Stomach (tissue), 9 donors: ENCODE results near the gene RPS6KA2. TPM values are rescaled to one million over a fixed set of nuclear protein-coding genes. Genes with fewer than 3 reads are reported as not detected.
A peak's percentile ranks its signal among the peaks of the same experiment; 100 is the strongest.
"Not testable (repeated sequence)": the region's sequence is repeated elsewhere in the genome, so short reads cannot be mapped to it uniquely, and the experiment has no call there.

Experiments used
- DNase-seq, 2 donors: peaks; one replicate each; pipeline versions ENCODE4 v3.0.0 to v3.0.0-alpha.2; 2013 to 2019
- H3K27ac ChIP-seq, 5 donors: fragments of 200-600 bp in 4 of 5; sonication (generic) in 4 of 5; one replicate each; pipeline ENCODE4 v1.5.1; 2013 to 2019; ENCODE audit warnings: mild to moderate bottlenecking in 1 of 5, moderate library complexity in 1 of 5
- H3K27me3 ChIP-seq, 3 donors: fragments of 200-600 bp; sonication (generic); one replicate each; pipeline ENCODE4 v1.5.1; 2017 to 2019; ENCODE audit warnings: mixed run types in 1 of 3
- H3K36me3 ChIP-seq, 4 donors: fragments of 200-600 bp; sonication (generic); 1 replicate in 3 of 4; 2 replicates in 1 of 4; pipeline ENCODE4 v1.5.1; 2016 to 2019
- H3K4me1 ChIP-seq, 4 donors: fragments of 200-600 bp; sonication (generic); one replicate each; pipeline ENCODE4 v1.5.1; 2016 to 2019
- H3K4me3 ChIP-seq, 4 donors: fragments of 200-600 bp; sonication (generic) in 3 of 4; one replicate each; pipeline ENCODE4 v1.5.1; 2016 to 2019; ENCODE audit warnings: mild to moderate bottlenecking in 1 of 4
- H3K9me3 ChIP-seq, 4 donors: fragments of 200-600 bp; sonication (generic); one replicate each; pipeline ENCODE4 v1.5.1; 2016 to 2019
- EP300 ChIP-seq: sonication (generic); formaldehyde crosslinking; IDR thresholded peaks from one replicate; pipeline ENCODE4 v1.6.1; 2017; ENCODE audit warnings: antibody characterized with exemption
- POLR2A ChIP-seq, 4 donors: fragments of 450-650 bp; IDR thresholded peaks; one replicate each; pipeline ENCODE4 v1.6.1; 2016; ENCODE audit warnings: antibody characterized with exemption in 4 of 4, control low read depth in 2 of 4, mild to moderate bottlenecking in 1 of 4, moderate library complexity in 1 of 4
- POLR2AphosphoS5 ChIP-seq, 3 donors: sonication (generic); formaldehyde crosslinking; IDR thresholded peaks; one replicate each; pipeline ENCODE4 v1.6.1; 2016; ENCODE audit warnings: antibody characterized with exemption in 3 of 3
- WGBS, 5 donors: extraction: QIAGEN DNeasy Blood & Tissue Kit in 3 of 5; methylation state at CpG; one replicate each; pipeline versions ENCODE4 v1.1.5 to v1.1.7; 2013 to 2018; 5-methylcytosine and 5-hydroxymethylcytosine counted together
- intact Hi-C: fragments of 100-400 bp; cut with DNase I; formaldehyde crosslinking; loops from one replicate; pipeline ENCODE4 v1.15.1; 2023; ENCODE audit warnings: low total_unique reads
- polyA plus RNA-seq, 3 donors: library from polyadenylated mRNA; stranded (reverse); fragments of 200-250 nt; gene quantifications; one replicate each; pipeline ENCODE4 v1.2.3, GENCODE V29; 2013
- total RNA-seq, 5 donors: library from RNA; depleted of rRNA; stranded (reverse); fragments of >200 nt; gene quantifications; one replicate each; pipeline versions ENCODE4 v1.1.0 to v1.2.3, GENCODE V29; 2014 to 2016
- TF ChIP-seq, protein P1 (sequence below), 7 experiments: fragments of 450-650 bp in 4 of 7; fragments of 200-600 bp in 3 of 7; sonication (generic) in 3 of 7; IDR thresholded peaks; one replicate each; pipeline ENCODE4 v1.5.1; 2016 to 2019; ENCODE audit warnings: antibody characterized with exemption in 7 of 7, control low read depth in 2 of 7, mild to moderate bottlenecking in 1 of 7
- donor health status: healthy with polysubstance abuse.
- donor health status: Bipolar disorder and iron deficiency.
- donor health status: healthy.

The RPS6KA2 gene
- total and polyA plus RNA-seq, 8 donors, result 10.9 to 150 (median 68.0) TPM

DNA sequence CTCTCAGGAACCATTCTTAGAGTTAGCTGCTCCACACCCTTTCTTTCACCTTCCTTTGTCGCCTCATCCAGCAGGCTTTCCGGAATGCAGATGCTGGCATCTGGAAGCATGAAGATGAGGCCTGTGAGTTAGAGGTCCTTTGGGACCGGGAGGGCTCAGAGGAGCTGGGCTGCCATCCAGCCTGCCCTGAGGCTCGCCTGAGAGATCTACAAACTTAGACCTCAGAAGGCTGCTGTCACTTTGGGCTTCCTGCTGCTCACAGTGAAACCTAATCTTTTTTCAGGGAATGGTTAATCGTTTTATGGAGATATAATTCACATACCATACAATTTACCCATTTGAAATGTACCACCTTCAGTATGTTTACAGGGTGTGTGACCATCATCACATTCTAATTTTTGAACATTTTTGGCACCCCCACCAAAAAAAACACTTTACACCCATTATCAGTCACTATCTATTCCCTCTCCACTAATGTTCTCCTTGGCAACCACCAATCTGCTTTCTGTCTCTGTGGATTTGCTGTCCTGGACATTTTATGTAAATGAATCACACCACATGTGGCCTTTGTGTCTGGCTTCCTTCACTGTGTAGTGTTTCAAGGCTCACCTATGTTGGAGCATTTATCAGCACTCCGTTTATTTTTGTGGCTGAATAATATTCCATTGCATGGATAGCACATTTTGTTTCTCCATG is 224.3 kb downstream of the RPS6KA2 start:
- Histone ChIP-seq H3K27ac (no peak overlapping the region), H3K4me3 (no peak overlapping the region), H3K4me1 (peaks cover 0 to 9% (median 4%) of the 10 kb centered on the region in 4 donors), H3K36me3 (no peaks in the 10 kb centered on the region), H3K9me3 (peaks cover 0 to 4% (median 0%) of the 10 kb centered on the region in 4 donors), H3K27me3 (peaks cover 0 to 2% (median 0%) of the 10 kb centered on the region in 3 donors)
- intact Hi-C loops, result loop anchor here (5.0 kb wide), 1 partner anchor 125 kb away; no protein-coding TSS in a partner anchor
- WGBS, 5 donors, result 46 to 66% (median 61%) methylated on average over 4 to 6 of the region's 6 CpGs
- TF ChIP-seq POLR2AphosphoS5 (IDR thresholded peaks at IDR 0.05) (no peak), EP300 (no peak), POLR2A (IDR thresholded peaks at IDR 0.05) (no peak)
- TF ChIP-seq, protein P1, sequence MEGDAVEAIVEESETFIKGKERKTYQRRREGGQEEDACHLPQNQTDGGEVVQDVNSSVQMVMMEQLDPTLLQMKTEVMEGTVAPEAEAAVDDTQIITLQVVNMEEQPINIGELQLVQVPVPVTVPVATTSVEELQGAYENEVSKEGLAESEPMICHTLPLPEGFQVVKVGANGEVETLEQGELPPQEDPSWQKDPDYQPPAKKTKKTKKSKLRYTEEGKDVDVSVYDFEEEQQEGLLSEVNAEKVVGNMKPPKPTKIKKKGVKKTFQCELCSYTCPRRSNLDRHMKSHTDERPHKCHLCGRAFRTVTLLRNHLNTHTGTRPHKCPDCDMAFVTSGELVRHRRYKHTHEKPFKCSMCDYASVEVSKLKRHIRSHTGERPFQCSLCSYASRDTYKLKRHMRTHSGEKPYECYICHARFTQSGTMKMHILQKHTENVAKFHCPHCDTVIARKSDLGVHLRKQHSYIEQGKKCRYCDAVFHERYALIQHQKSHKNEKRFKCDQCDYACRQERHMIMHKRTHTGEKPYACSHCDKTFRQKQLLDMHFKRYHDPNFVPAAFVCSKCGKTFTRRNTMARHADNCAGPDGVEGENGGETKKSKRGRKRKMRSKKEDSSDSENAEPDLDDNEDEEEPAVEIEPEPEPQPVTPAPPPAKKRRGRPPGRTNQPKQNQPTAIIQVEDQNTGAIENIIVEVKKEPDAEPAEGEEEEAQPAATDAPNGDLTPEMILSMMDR (IDR thresholded peaks at IDR 0.05), result no peak
- DNase-seq, result no peak

DNA sequence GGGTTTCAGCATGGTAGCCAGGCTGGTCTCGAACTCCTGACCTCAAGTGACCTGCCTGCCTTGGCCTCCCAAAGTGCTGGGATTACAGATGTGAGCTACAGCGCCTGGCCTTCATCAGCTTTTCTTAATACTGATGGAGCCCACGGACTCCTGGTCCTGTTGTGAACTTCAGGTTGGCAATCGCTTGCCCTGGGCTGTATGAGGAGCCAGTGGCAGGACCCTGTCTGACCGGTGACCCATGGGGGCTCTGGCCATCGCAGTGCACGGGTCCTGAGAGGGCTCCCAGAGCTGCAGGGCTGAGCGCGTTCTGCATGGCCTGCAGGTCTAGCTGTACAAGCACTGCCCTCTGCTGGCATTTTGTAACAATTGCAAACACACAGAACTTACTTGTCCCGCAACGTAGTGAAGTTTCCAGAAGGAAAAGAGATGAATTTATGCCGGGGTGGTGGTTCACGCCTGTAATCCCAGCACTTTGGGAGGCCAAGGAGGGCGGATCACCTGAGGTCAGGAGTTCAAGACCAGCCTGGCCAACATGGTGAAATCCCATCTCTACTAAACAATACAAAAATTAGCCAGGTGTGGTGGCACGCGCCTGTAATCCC is 226.3 kb downstream of the RPS6KA2 start:
- 22 to 31% (median 25%) methylated on average over 13 to 16 of the region's 16 CpGs for whole genome bisulfite sequencing, 5 donors
- not testable (repeated sequence) for H3K27ac ChIP-seq
- intact Hi-C loops, result loop anchor here (5.0 kb wide), 1 partner anchor 123 kb away; no protein-coding TSS in a partner anchor

DNA sequence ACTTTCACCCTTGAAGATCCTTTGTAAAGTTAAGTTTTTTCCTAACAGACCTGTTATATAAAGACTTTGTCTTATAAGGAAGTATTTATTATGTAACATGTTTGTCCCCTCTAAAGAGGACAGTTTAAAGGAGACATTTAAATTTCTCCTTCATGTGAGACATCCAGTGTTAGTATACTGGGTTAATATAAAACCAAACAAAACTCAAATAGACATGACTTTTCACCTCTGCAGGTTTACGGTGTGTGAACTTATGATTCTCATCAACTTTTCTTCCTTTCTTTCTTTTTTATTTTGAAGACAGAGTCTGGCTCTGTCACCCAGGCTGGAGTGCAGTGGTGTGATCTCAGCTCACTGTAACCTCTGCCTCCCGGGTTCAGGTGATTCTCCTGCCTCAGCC is 226.9 kb downstream of the RPS6KA2 start:
- intact Hi-C loops, result loop anchor here (5.0 kb wide), 1 partner anchor 123 kb away; no protein-coding TSS in a partner anchor
- no peak overlapping the region for H3K27ac ChIP-seq
- TF ChIP-seq POLR2A (IDR thresholded peaks at IDR 0.05), result no peak
- no peak for TF ChIP-seq POLR2AphosphoS5 (IDR thresholded peaks at IDR 0.05)
- TF ChIP-seq, protein P1 (IDR thresholded peaks at IDR 0.05), result no peak
- no peak for TF ChIP-seq EP300
- peaks cover 0 to 9% (median 4%) of the 10 kb centered on the region in 4 donors for H3K4me1 ChIP-seq
- H3K4me3 ChIP-seq, result no peak overlapping the region
- peaks cover 0 to 6% (median 0%) of the 10 kb centered on the region in 4 donors for H3K9me3 ChIP-seq
- WGBS, 5 donors, result 56 to 70% (median 63%) methylated on average over 2 of the region's 2 CpGs
- peaks cover 0 to 5% (median 0%) of the 10 kb centered on the region in 3 donors for H3K27me3 ChIP-seq
- no peaks in the 10 kb centered on the region for H3K36me3 ChIP-seq
- DNase-seq, result no peak

More for the DNA sequence above, 226.3 kb downstream of the RPS6KA2 start:
- H3K4me1 ChIP-seq, H3K4me3 ChIP-seq, H3K9me3 ChIP-seq, H3K27me3 ChIP-seq, H3K36me3 ChIP-seq: not testable (repeated sequence)
- peak; percentile 69 to 89 for DNase-seq
- peak in 1 of 3 donors; percentile 27 for TF ChIP-seq POLR2AphosphoS5 (IDR thresholded peaks at IDR 0.05)
- TF ChIP-seq, protein P1 (IDR thresholded peaks at IDR 0.05), result peak in 5 of 7 experiments; percentile 62 to 83 (median 74)

DNA sequence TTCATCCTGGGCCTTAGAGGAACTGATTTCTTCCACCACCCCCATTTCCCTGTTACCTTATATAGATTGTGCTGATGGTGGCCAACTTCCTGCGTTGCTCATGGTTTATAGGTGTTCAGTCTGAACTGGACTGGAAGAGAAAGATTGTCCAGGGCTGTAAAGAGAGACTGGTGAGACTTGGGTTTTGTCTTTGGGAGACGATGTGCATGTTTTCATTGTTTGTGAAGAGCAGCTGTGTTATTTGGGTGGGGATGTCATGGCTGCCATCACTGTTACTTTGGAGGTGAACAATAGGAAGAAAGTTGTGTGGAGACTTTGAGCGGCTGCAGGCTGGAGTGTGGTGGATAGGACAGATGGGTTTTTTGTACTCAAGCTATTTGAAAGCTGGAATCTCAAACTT is 228.7 kb downstream of the RPS6KA2 start:
- DNase-seq, result no peak
- intact Hi-C loops, result no loop called here
- no peaks in the 10 kb centered on the region for H3K36me3 ChIP-seq
- TF ChIP-seq POLR2AphosphoS5 (IDR thresholded peaks at IDR 0.05) (no peak), EP300 (no peak), POLR2A (IDR thresholded peaks at IDR 0.05) (no peak)
- TF ChIP-seq, protein P1 (IDR thresholded peaks at IDR 0.05), result no peak
- peaks cover 0 to 9% (median 0%) of the 10 kb centered on the region in 3 donors for H3K27me3 ChIP-seq
- H3K4me1 ChIP-seq, result peaks cover 0 to 9% (median 4%) of the 10 kb centered on the region in 4 donors
- H3K27ac ChIP-seq, result no peak overlapping the region
- H3K4me3 ChIP-seq, result no peak overlapping the region
- H3K9me3 ChIP-seq, result peaks cover 0 to 6% (median 0%) of the 10 kb centered on the region in 4 donors
- 85 to 89% (median 87%) methylated on average over 3 of the region's 3 CpGs for WGBS, 5 donors
